Measurements from ENCODE around the gene FAN1.

Gene FAN1

GRCh38 chr15:30958219-30958618 lies 54.5 kb downstream of the FAN1 start:
- no peak for DNase-seq (ENCODE audit: low read depth)

GRCh38 chr15:30962079-30962478 lies 58.4 kb downstream of the FAN1 start:
- DNase-seq (ENCODE audit: low read depth) = no peak

GRCh38 chr15:30962659-30963058 lies 58.9 kb downstream of the FAN1 start:
- no peak for DNase-seq (ENCODE audit: low read depth)

- no peak for DNase-seq (ENCODE audit: low read depth)
These were observed 60.0 kb downstream of the FAN1 start for GRCh38 chr15:30963681-30964080.

GRCh38 chr15:30969724-30970123 lies 66.0 kb downstream of the FAN1 start:
- DNase-seq (ENCODE audit: low read depth) = no peak

GRCh38 chr15:30973379-30973778 lies 69.7 kb downstream of the FAN1 start:
- DNase-seq (ENCODE audit: low read depth) = no peak

- no peak for DNase-seq (ENCODE audit: low read depth)
These were observed 70.4 kb downstream of the FAN1 start for GRCh38 chr15:30974112-30974511.

GRCh38 chr15:30978328-30978727 lies 74.6 kb downstream of the FAN1 start:
- no peak for DNase-seq (ENCODE audit: low read depth)

GRCh38 chr15:30979457-30979856 lies 75.7 kb downstream of the FAN1 start:
- no peak for DNase-seq (ENCODE audit: low read depth)

- DNase-seq (ENCODE audit: low read depth) = no peak
These were observed 80.4 kb downstream of the FAN1 start for GRCh38 chr15:30984118-30984517.

GRCh38 chr15:30984542-30984941 lies 80.8 kb downstream of the FAN1 start:
- DNase-seq (ENCODE audit: low read depth) = no peak

- no peak for DNase-seq (ENCODE audit: low read depth)
These were observed 81.4 kb downstream of the FAN1 start for GRCh38 chr15:30985081-30985531.

- DNase-seq (ENCODE audit: low read depth) = no peak
These were observed 86.3 kb downstream of the FAN1 start for GRCh38 chr15:30990036-30990435.

GRCh38 chr15:30990446-30991254 lies 86.9 kb downstream of the FAN1 start:
- DNase-seq (ENCODE audit: low read depth) = no peak

- peak; percentile 76 for DNase-seq (ENCODE audit: low read depth)
These were observed 87.8 kb downstream of the FAN1 start, which contains the start of gene MTMR10 for GRCh38 chr15:30991255-30992235. TSS of gene MTMR10 (minus strand) at chr15:30991628. CDS start at chr15:30991506, 122 bp downstream.

- no peak for DNase-seq (ENCODE audit: low read depth)
These were observed 88.6 kb downstream of the FAN1 start for GRCh38 chr15:30992249-30992864.
